H1 (cell line): ENCODE results near the gene CACNA1G. TPM values are rescaled to one million over a fixed set of nuclear protein-coding genes. Genes with fewer than 3 reads are reported as not detected.

Source experiments
- CTCF ChIA-PET: fragments of 300-600 bp; sonication (Branson Sonifier 250); formaldehyde crosslinking; loops from one replicate; lab custom pipeline; 2021; ENCODE audit not compliant: partially characterized antibody; lab: Charles Lee
- POLR2A ChIA-PET: fragments of 300-600 bp; sonication (Branson Sonifier 250); formaldehyde crosslinking; loops from one replicate; lab custom pipeline; 2021; ENCODE audit warnings: inconsistent platforms; ENCODE audit not compliant: partially characterized antibody; lab: Charles Lee
- DNase-seq, 2 experiments: peaks; one replicate each; pipeline versions ENCODE4 v3.0.0 to v3.0.0-alpha.2; 2010 to 2022; ENCODE audit warnings: low spot score in 2 of 2, low read depth in 1 of 2, mixed read lengths in 1 of 2
- FAIRE-seq: peaks from 2 replicates; lab custom pipeline; 2011; peaks lifted over from hg19 to GRCh38; lab: Jason Lieb, UNC
- H2AFZ ChIP-seq: 2 replicates; pipeline ENCODE4 v1.8.1; 2012; ENCODE audit warnings: low read length, inconsistent platforms
- H2AK5ac ChIP-seq: 2 replicates; pipeline ENCODE4 v1.6.1; 2013; ENCODE audit warnings: low read depth, low read length
- H2BK120ac ChIP-seq: replicated peaks from 2 replicates; pipeline ENCODE3; 2013; ENCODE audit warnings: low read depth, low read length, inconsistent platforms
- H2BK12ac ChIP-seq: 2 replicates; pipeline ENCODE4 v1.6.1; 2013; ENCODE audit warnings: low read depth, low read length
- H2BK15ac ChIP-seq: 2 replicates; pipeline ENCODE4 v1.6.1; 2013; ENCODE audit warnings: low read length
- H2BK20ac ChIP-seq: 2 replicates; pipeline ENCODE4 v1.6.1; 2013; ENCODE audit warnings: low read length
- H2BK5ac ChIP-seq: 2 replicates; pipeline ENCODE4 v1.6.1; 2013; ENCODE audit warnings: low read depth, low read length
- H3K14ac ChIP-seq: 2 replicates; pipeline ENCODE4 v1.6.1; 2013; ENCODE audit warnings: inconsistent platforms; ENCODE audit not compliant: insufficient read length
- H3K18ac ChIP-seq: 2 replicates; pipeline ENCODE4 v1.6.1; 2013; ENCODE audit warnings: low read length; ENCODE audit errors: extremely low read depth
- H3K23ac ChIP-seq: 2 replicates; pipeline ENCODE4 v1.6.1; 2013; ENCODE audit warnings: inconsistent platforms; ENCODE audit not compliant: insufficient read length
- H3K23me2 ChIP-seq: 2 replicates; pipeline ENCODE4 v1.6.1; 2013; ENCODE audit warnings: low read depth, low read length
- H3K27ac ChIP-seq: 2 replicates; pipeline ENCODE4 v1.6.1; 2011; ENCODE audit warnings: low read depth, low read length, inconsistent platforms
- H3K27me3 ChIP-seq, 4 experiments: replicated peaks in 1 of 4; 1 replicate in 1 of 4; 2 replicates in 3 of 4; pipeline versions ENCODE4 v1.6.1 to v1.8.1; 2011 to 2013; ENCODE audit warnings: low read length in 3 of 4, mild to moderate bottlenecking in 3 of 4, inconsistent platforms in 2 of 4, mixed read lengths in 2 of 4, moderate library complexity in 1 of 4; ENCODE audit not compliant: control insufficient read depth in 3 of 4, insufficient read depth in 3 of 4; ENCODE audit errors: extremely low read depth in 1 of 4
- H3K36me3 ChIP-seq, 4 experiments: 2 replicates each; pipeline versions ENCODE4 v1.6.1 to v1.8.1; 2011 to 2013; ENCODE audit warnings: mild to moderate bottlenecking in 4 of 4, low read length in 3 of 4, moderate library complexity in 2 of 4, control low read depth in 1 of 4, inconsistent platforms in 1 of 4; ENCODE audit not compliant: insufficient read depth in 4 of 4, control insufficient read depth in 2 of 4
- H3K4ac ChIP-seq: replicated peaks from 2 replicates; pipeline ENCODE3; 2013; ENCODE audit warnings: low read length, low read depth, mixed read lengths, inconsistent platforms; ENCODE audit not compliant: insufficient read length
- H3K4me1 ChIP-seq, 4 experiments: replicated peaks in 1 of 4; 1 replicate in 1 of 4; 2 replicates in 3 of 4; pipeline versions ENCODE4 v1.6.1 to v1.8.1; 2011 to 2013; ENCODE audit warnings: low read length in 3 of 4, inconsistent platforms in 2 of 4, mixed read lengths in 1 of 4; ENCODE audit not compliant: insufficient read depth in 4 of 4, control insufficient read depth in 3 of 4
- H3K4me2 ChIP-seq, 2 experiments: 2 replicates each; pipeline versions ENCODE4 v1.6.1 to v1.8.1; 2011 to 2013; ENCODE audit warnings: low read depth in 2 of 2, low read length in 2 of 2, control low read depth in 1 of 2, inconsistent platforms in 1 of 2, mild to moderate bottlenecking in 1 of 2; ENCODE audit not compliant: insufficient read depth in 1 of 2
- H3K4me3 ChIP-seq, 4 experiments: fragments of 200-600, 300-600 bp in 1 of 4; sonication (generic), shearing (Covaris generic), sonication (Bioruptor Twin) in 1 of 4; 2 replicates each; pipeline versions ENCODE4 v1.5.1 to v1.8.1; 2011 to 2016; ENCODE audit warnings: low read length in 4 of 4, low read depth in 3 of 4, control low read depth in 2 of 4, inconsistent platforms in 2 of 4, mild to moderate bottlenecking in 2 of 4, mixed read lengths in 1 of 4, moderate library complexity in 1 of 4; ENCODE audit not compliant: insufficient read depth in 2 of 4; ENCODE audit errors: extremely low read depth in 1 of 4
- H3K56ac ChIP-seq: replicated peaks from 2 replicates; pipeline ENCODE3; 2013; ENCODE audit warnings: low read depth, mild to moderate bottlenecking, mixed read lengths, low read length, inconsistent platforms; ENCODE audit not compliant: insufficient read length
- H3K79me1 ChIP-seq: 2 replicates; pipeline ENCODE4 v1.6.1; 2013; ENCODE audit warnings: low read depth, low read length, control low read depth
- H3K79me2 ChIP-seq, 2 experiments: 2 replicates each; pipeline versions ENCODE4 v1.6.1 to v1.8.1; 2012 to 2013; ENCODE audit warnings: low read length in 2 of 2, mild to moderate bottlenecking in 2 of 2, inconsistent platforms in 1 of 2; ENCODE audit not compliant: insufficient read depth in 2 of 2, control insufficient read depth in 1 of 2
- H3K9ac ChIP-seq, 4 experiments: replicated peaks in 1 of 4; 1 replicate in 1 of 4; 2 replicates in 3 of 4; pipeline versions ENCODE4 v1.6.1 to v1.8.1; 2011 to 2013; ENCODE audit warnings: low read depth in 3 of 4, low read length in 3 of 4, control low read depth in 2 of 4, mild to moderate bottlenecking in 2 of 4, moderate library complexity in 2 of 4, inconsistent platforms in 1 of 4; ENCODE audit errors: extremely low read depth in 1 of 4
- H3K9me3 ChIP-seq, 2 experiments: 2 replicates each; pipeline versions ENCODE4 v1.6.1 to v1.8.1; 2012 to 2013; ENCODE audit warnings: mild to moderate bottlenecking in 2 of 2, moderate library complexity in 2 of 2, control low read depth in 1 of 2, inconsistent platforms in 1 of 2, low read depth in 1 of 2, low read length in 1 of 2, mixed read lengths in 1 of 2; ENCODE audit not compliant: insufficient read depth in 2 of 2
- H4K20me1 ChIP-seq, 2 experiments: replicated peaks in 1 of 2; 2 replicates each; pipeline versions ENCODE3 to v1.8.1; 2011 to 2013; ENCODE audit warnings: inconsistent platforms in 2 of 2, low read length in 2 of 2, mild to moderate bottlenecking in 1 of 2; ENCODE audit not compliant: insufficient read depth in 2 of 2, control insufficient read depth in 1 of 2
- H4K5ac ChIP-seq: 2 replicates; pipeline ENCODE4 v1.6.1; 2013; ENCODE audit warnings: low read length, low read depth, mixed read lengths, inconsistent platforms; ENCODE audit not compliant: insufficient read length
- H4K8ac ChIP-seq: 2 replicates; pipeline ENCODE4 v1.8.0; 2013; ENCODE audit warnings: mild to moderate bottlenecking, moderate library complexity, low read length, inconsistent platforms; ENCODE audit not compliant: insufficient read depth; ENCODE audit errors: extremely low read depth
- H4K91ac ChIP-seq: replicated peaks from 2 replicates; pipeline ENCODE3; 2013; ENCODE audit warnings: low read length, mixed read lengths, inconsistent platforms; ENCODE audit not compliant: insufficient read length
- ATF2 ChIP-seq: IDR thresholded peaks from 2 replicates; pipeline ENCODE4 v1.6.1; 2012; ENCODE audit warnings: low read length, inconsistent platforms
- CBX5 ChIP-seq: fragments of 300-800, 300-1000 bp; sonication (generic); IDR thresholded peaks from 2 replicates; pipeline ENCODE4 v1.7.1; 2016; ENCODE audit warnings: antibody characterized with exemption, low read length, low read depth
- CHD2 ChIP-seq: IDR thresholded peaks from 2 replicates; pipeline ENCODE4 v1.6.1; 2012; ENCODE audit warnings: low read length, improper control_type of control experiment
- CREB1 ChIP-seq: IDR thresholded peaks from 2 replicates; pipeline ENCODE4 v1.6.1; 2012; ENCODE audit warnings: inconsistent platforms
- EGR1 ChIP-seq: IDR thresholded peaks from 2 replicates; pipeline ENCODE4 v1.6.1; 2011; ENCODE audit warnings: low read depth, low read length, borderline replicate concordance
- EZH2 ChIP-seq: fragments of 200-600 bp; sonication (generic); IDR thresholded peaks from 2 replicates; pipeline ENCODE4 v1.7.1; 2012; ENCODE audit warnings: low read depth, mild to moderate bottlenecking, moderate library complexity, low read length, inconsistent platforms; ENCODE audit not compliant: severe bottlenecking
- HDAC2 ChIP-seq, 2 experiments: fragments of 300-600 bp in 1 of 2; sonication (generic) in 1 of 2; IDR thresholded peaks; 2 replicates each; pipeline ENCODE4 v1.6.1; 2011 to 2012; ENCODE audit warnings: low read depth in 2 of 2, low read length in 2 of 2, mild to moderate bottlenecking in 2 of 2, moderate library complexity in 2 of 2, borderline replicate concordance in 1 of 2, inconsistent platforms in 1 of 2
- JUND ChIP-seq: IDR thresholded peaks from 2 replicates; pipeline ENCODE4 v1.6.1; 2011; ENCODE audit warnings: mild to moderate bottlenecking, improper control_type of control experiment, low read length
- RNF2 ChIP-seq: fragments of 200-900, 300-1000 bp; sonication (generic); IDR thresholded peaks from 2 replicates; pipeline ENCODE4 v1.7.1; 2016; ENCODE audit warnings: borderline replicate concordance, low read depth, mild to moderate bottlenecking, antibody characterized with exemption, low read length; ENCODE audit not compliant: poor library complexity, severe bottlenecking; ENCODE audit errors: missing control alignments
- SP1 ChIP-seq: IDR thresholded peaks from 2 replicates; pipeline ENCODE4 v1.6.1; 2011; ENCODE audit warnings: low read depth, low read length
- SP4 ChIP-seq: IDR thresholded peaks from 2 replicates; pipeline ENCODE4 v1.6.1; 2012; ENCODE audit warnings: low read length, inconsistent platforms
- SRF ChIP-seq: IDR thresholded peaks from 2 replicates; pipeline ENCODE4 v1.6.1; 2011; ENCODE audit warnings: mild to moderate bottlenecking, low read depth, low read length, moderate library complexity
- WGBS, 2 experiments: shearing (Covaris generic) in 1 of 2; methylation state at CpG; one replicate each; pipeline versions ENCODE4 v1.1.6 to v1.1.7; 2013 to 2015; ENCODE audit warnings: low lambda C conversion rate in 2 of 2, mixed read lengths in 2 of 2, inconsistent platforms in 1 of 2, low coverage in 1 of 2, missing lambda C conversion rate in 1 of 2; ENCODE audit not compliant: insufficient replicate concordance in 2 of 2, insufficient coverage in 1 of 2, insufficient read length in 1 of 2; ENCODE audit errors: extremely low coverage in 1 of 2, missing lambda C conversion rate in 1 of 2; 5-methylcytosine and 5-hydroxymethylcytosine counted together
- polyA plus RNA-seq, 7 experiments: library from polyadenylated mRNA; depleted of rRNA in 3 of 7; stranded (reverse) in 5 of 7; unstranded in 2 of 7; fragments of >200 nt in 5 of 7; fragments of 200-250 nt in 2 of 7; gene quantifications; 1 replicate in 5 of 7; 2 replicates in 1 of 7; 4 replicates in 1 of 7; pipeline versions ENCODE4 v1.2.1 to v1.2.3, GENCODE V29; 2011 to 2013; ENCODE audit warnings: missing spikeins in 2 of 7, mixed read lengths in 2 of 7
- total RNA-seq: library from RNA; stranded (reverse); fragmentation: NEBNext Ultra II Directional; extraction: Animal tissue kit (Norgen Biotek cat#: 25700); gene quantifications from 2 replicates; pipeline ENCODE4 v1.2.1, GENCODE V29; 2021

Gene CACNA1G
- total and polyA plus RNA-seq, 2 of the 8 experiments (the other 6 are each of a cell fraction or from before 2014, with no cell fraction given): 2.9 to 4.9 TPM

- H3K79me2 ChIP-seq: no peaks in the 10 kb centered on the region
- no peaks in the 10 kb centered on the region for H3K23me2 ChIP-seq
- no peak overlapping the region for H2BK120ac ChIP-seq
- WGBS, 2 experiments: 93% methylated on average over 12 of the region's 12 CpGs; no CpG with 5 or more reads in 1 of the 2 experiments
- H3K23ac ChIP-seq: no peak overlapping the region
- H3K4me3 ChIP-seq: no peak overlapping the region
- no peak overlapping the region for H3K27ac ChIP-seq
- no peak overlapping the region for H4K91ac ChIP-seq
- H3K79me1 ChIP-seq: no peaks in the 10 kb centered on the region
- H3K36me3 ChIP-seq: no peaks in the 10 kb centered on the region
- DNase-seq (no peak), FAIRE-seq (no peak)
- no peaks in the 10 kb centered on the region for H3K27me3 ChIP-seq
- H3K56ac ChIP-seq: no peak overlapping the region
- H2AK5ac ChIP-seq: no peak overlapping the region
- no peak overlapping the region for H3K14ac ChIP-seq
- no peak overlapping the region for H3K4ac ChIP-seq
- no peak overlapping the region for H3K4me2 ChIP-seq
- no peak overlapping the region for H4K8ac ChIP-seq
- no peak overlapping the region for H2BK5ac ChIP-seq
- ChIA-PET CTCF (interaction anchor here (0.7 to 10.0 kb wide), 6 partner anchors 12 to 40 kb away, joined by 3 to 96 read pairs (median 6); no protein-coding TSS in a partner anchor), POLR2A (no interaction called here)
- H3K18ac ChIP-seq: no peak overlapping the region
- H3K4me1 ChIP-seq: peaks cover 4 to 16% (median 10%) of the 10 kb centered on the region in 4 experiments
- no peak overlapping the region for H4K5ac ChIP-seq
- no peak overlapping the region for H2BK15ac ChIP-seq
- no peak overlapping the region for H2AFZ ChIP-seq
- no peaks in the 10 kb centered on the region for H4K20me1 ChIP-seq
- no peak overlapping the region for H2BK20ac ChIP-seq
- H2BK12ac ChIP-seq: peak overlapping the region; percentile 12; the same call in 1 of the 2 replicates
- H3K9ac ChIP-seq: no peak overlapping the region
- no peaks in the 10 kb centered on the region for H3K9me3 ChIP-seq
- TF ChIP-seq RNF2 (no peak), CHD2 (no peak), JUND (no peak), ATF2 (no peak), SP4 (no peak), CREB1 (no peak), SP1 (no peak), HDAC2 (IDR thresholded peaks at IDR 0.05; ENCODE audit: borderline replicate concordance in 1 of 2, low read depth in 2 of 2, low read length in 2 of 2) (no peak), CBX5 (no peak), EZH2 (no peak), SRF (no peak), EGR1 (no peak)
Measured at GRCh38 chr17:50664788-50665458, 104.4 kb downstream of the CACNA1G start.
